Endothelial cell of umbilical vein (primary cell): ENCODE results near the gene SYNDIG1.

Experiments
- CTCF ChIP-seq, 2 donors: IDR thresholded peaks; 1 replicate in 1 of 2; 2 replicates in 1 of 2; pipeline ENCODE4 v1.5.1; 2011; ENCODE audit warnings: low read length in 2 of 2, mild to moderate bottlenecking in 2 of 2, moderate library complexity in 2 of 2, control low read depth in 1 of 2, inconsistent platforms in 1 of 2, low read depth in 1 of 2; ENCODE audit not compliant: insufficient read depth in 1 of 2; ENCODE audit errors: extremely low read depth in 1 of 2
- EZH2 ChIP-seq: IDR thresholded peaks from 2 replicates; pipeline ENCODE4 v1.6.1; 2012; ENCODE audit warnings: borderline replicate concordance, low read depth, mild to moderate bottlenecking, moderate library complexity, low read length, inconsistent platforms; ENCODE audit not compliant: severe bottlenecking
- GATA2 ChIP-seq: IDR thresholded peaks from 2 replicates; pipeline ENCODE4 v1.7.0; 2011; ENCODE audit warnings: low read depth, mild to moderate bottlenecking, moderate library complexity, mixed read lengths, low read length; ENCODE audit not compliant: insufficient read length, insufficient read depth
- JUN ChIP-seq: IDR thresholded peaks from 2 replicates; pipeline ENCODE4 v1.6.1; 2011; ENCODE audit warnings: borderline replicate concordance, low read depth; ENCODE audit not compliant: insufficient read length, insufficient read depth
- MAX ChIP-seq: IDR thresholded peaks from 2 replicates; pipeline ENCODE4 v1.6.1; 2011; ENCODE audit not compliant: insufficient read depth, insufficient read length
- MYC ChIP-seq: IDR thresholded peaks from one replicate; pipeline ENCODE4 v1.6.1; 2011; ENCODE audit warnings: mild to moderate bottlenecking, low read depth, low read length
- POLR2A ChIP-seq: IDR thresholded peaks from 2 replicates; pipeline ENCODE4 v1.6.1; 2012; ENCODE audit warnings: low read depth, mild to moderate bottlenecking, control low read depth, low read length
- POLR2AphosphoS5 ChIP-seq: IDR thresholded peaks from 2 replicates; pipeline ENCODE4 v1.6.1; 2012; ENCODE audit warnings: low read depth, mild to moderate bottlenecking, control low read depth, low read length, moderate library complexity; ENCODE audit not compliant: insufficient read depth

GRCh38 chr20:24455081-24455480, 14.3 kb upstream of the SYNDIG1 start:
- TF ChIP-seq CTCF (IDR thresholded peaks at IDR 0.05; ENCODE audit: extremely low read depth in 1 of 2, insufficient read depth in 1 of 2, low read depth in 1 of 2, low read length in 2 of 2) (no peak), EZH2 (no peak), GATA2 (no peak), POLR2AphosphoS5 (no peak), POLR2A (no peak), JUN (no peak), MAX (no peak), MYC (no peak)
